Measurements from ENCODE around the gene GNLY. TPM values are rescaled to one million over a fixed set of nuclear protein-coding genes. Genes with fewer than 3 reads are reported as not detected.

The GNLY gene
- total RNA-seq, 1 experiment from 2014 or later, result not detected

- ChIA-PET CTCF (no interaction called here), POLR2A (ENCODE audit: unreplicated experiment) (no interaction called here)
- Histone ChIP-seq H3K9me3 (ENCODE audit: low read length) (no peaks in the 10 kb centered on the region), H3K9me2 (replicated peaks; ENCODE audit: low read length) (no peaks in the 10 kb centered on the region), H4K20me1 (ENCODE audit: low read length) (no peaks in the 10 kb centered on the region), H3K27me3 (ENCODE audit: low read length) (no peaks in the 10 kb centered on the region), H3K9ac (ENCODE audit: low read length) (no peak overlapping the region), H3K4me3 (ENCODE audit: low read length) (no peak overlapping the region), H3F3A (ENCODE audit: low read length, unreplicated experiment) (no peaks in the 10 kb centered on the region), H3K36me3 (ENCODE audit: low read depth, low read length) (no peaks in the 10 kb centered on the region), H3K4me1 (ENCODE audit: insufficient read depth, low read length) (no peaks in the 10 kb centered on the region), H3K4me2 (ENCODE audit: low read length) (no peak overlapping the region), H3K79me2 (ENCODE audit: low read length) (no peaks in the 10 kb centered on the region), H2AFZ (ENCODE audit: low read length) (no peak overlapping the region), H3K27ac (ENCODE audit: low read length) (no peak overlapping the region)
- BruUV-seq (replicated peaks), result no TSS peak
- DNase-seq (no peak), ATAC-seq (no peak)
- TF ChIP-seq EZH2 (IDR thresholded peaks at IDR 0.05; ENCODE audit: low read length, unreplicated experiment) (no peak), EZH2phosphoT487 (IDR thresholded peaks at IDR 0.05; ENCODE audit: borderline replicate concordance, low read length) (no peak)
- TF ChIP-seq, protein P1, sequence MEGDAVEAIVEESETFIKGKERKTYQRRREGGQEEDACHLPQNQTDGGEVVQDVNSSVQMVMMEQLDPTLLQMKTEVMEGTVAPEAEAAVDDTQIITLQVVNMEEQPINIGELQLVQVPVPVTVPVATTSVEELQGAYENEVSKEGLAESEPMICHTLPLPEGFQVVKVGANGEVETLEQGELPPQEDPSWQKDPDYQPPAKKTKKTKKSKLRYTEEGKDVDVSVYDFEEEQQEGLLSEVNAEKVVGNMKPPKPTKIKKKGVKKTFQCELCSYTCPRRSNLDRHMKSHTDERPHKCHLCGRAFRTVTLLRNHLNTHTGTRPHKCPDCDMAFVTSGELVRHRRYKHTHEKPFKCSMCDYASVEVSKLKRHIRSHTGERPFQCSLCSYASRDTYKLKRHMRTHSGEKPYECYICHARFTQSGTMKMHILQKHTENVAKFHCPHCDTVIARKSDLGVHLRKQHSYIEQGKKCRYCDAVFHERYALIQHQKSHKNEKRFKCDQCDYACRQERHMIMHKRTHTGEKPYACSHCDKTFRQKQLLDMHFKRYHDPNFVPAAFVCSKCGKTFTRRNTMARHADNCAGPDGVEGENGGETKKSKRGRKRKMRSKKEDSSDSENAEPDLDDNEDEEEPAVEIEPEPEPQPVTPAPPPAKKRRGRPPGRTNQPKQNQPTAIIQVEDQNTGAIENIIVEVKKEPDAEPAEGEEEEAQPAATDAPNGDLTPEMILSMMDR (conservative IDR thresholded peaks at IDR 0.05; ENCODE audit: low read depth, low read length), result no peak
- intact Hi-C loops (cut with micrococcal nuclease), result no loop called here
These were observed 39.2 kb downstream of the GNLY start for GRCh38 chr2:85733121-85733960.

GRCh38 chr2:85734015-85734414 lies 39.9 kb downstream of the GNLY start:
- H3F3A ChIP-seq (ENCODE audit: low read length, unreplicated experiment), result no peaks in the 10 kb centered on the region
- intact Hi-C loops (cut with micrococcal nuclease), result no loop called here
- H3K4me2 ChIP-seq (ENCODE audit: low read length), result no peak overlapping the region
- H3K36me3 ChIP-seq (ENCODE audit: low read depth, low read length), result no peaks in the 10 kb centered on the region
- H3K79me2 ChIP-seq (ENCODE audit: low read length), result no peaks in the 10 kb centered on the region
- H3K4me1 ChIP-seq (ENCODE audit: insufficient read depth, low read length), result no peaks in the 10 kb centered on the region
- no peaks in the 10 kb centered on the region for H3K9me2 ChIP-seq (replicated peaks; ENCODE audit: low read length)
- H3K4me3 ChIP-seq (ENCODE audit: low read length), result no peak overlapping the region
- no peaks in the 10 kb centered on the region for H4K20me1 ChIP-seq (ENCODE audit: low read length)
- H3K9ac ChIP-seq (ENCODE audit: low read length), result no peak overlapping the region
- H2AFZ ChIP-seq (ENCODE audit: low read length), result no peak overlapping the region
- CTCF ChIA-PET, result no interaction called here
- ATAC-seq (no peak), DNase-seq (no peak)
- TF ChIP-seq EZH2phosphoT487 (IDR thresholded peaks at IDR 0.05; ENCODE audit: borderline replicate concordance, low read length) (no peak), EZH2 (IDR thresholded peaks at IDR 0.05; ENCODE audit: low read length, unreplicated experiment) (no peak)
- TF ChIP-seq, protein P1 (conservative IDR thresholded peaks at IDR 0.05; ENCODE audit: low read depth, low read length), result no peak
- H3K27me3 ChIP-seq (ENCODE audit: low read length), result no peaks in the 10 kb centered on the region
- no TSS peak for BruUV-seq (replicated peaks)
- H3K9me3 ChIP-seq (ENCODE audit: low read length), result no peaks in the 10 kb centered on the region
- POLR2A ChIA-PET (ENCODE audit: unreplicated experiment), result no interaction called here
- H3K27ac ChIP-seq (ENCODE audit: low read length), result no peak overlapping the region

GRCh38 chr2:85734942-85735608 lies 40.9 kb downstream of the GNLY start:
- no peak overlapping the region for H3K9ac ChIP-seq (ENCODE audit: low read length)
- H3K9me2 ChIP-seq (replicated peaks; ENCODE audit: low read length), result no peaks in the 10 kb centered on the region
- H4K20me1 ChIP-seq (ENCODE audit: low read length), result no peaks in the 10 kb centered on the region
- no peaks in the 10 kb centered on the region for H3K4me1 ChIP-seq (ENCODE audit: insufficient read depth, low read length)
- H3K79me2 ChIP-seq (ENCODE audit: low read length), result no peaks in the 10 kb centered on the region
- TF ChIP-seq EZH2 (IDR thresholded peaks at IDR 0.05; ENCODE audit: low read length, unreplicated experiment), result no peak
- no peak for TF ChIP-seq EZH2phosphoT487 (IDR thresholded peaks at IDR 0.05; ENCODE audit: borderline replicate concordance, low read length)
- TF ChIP-seq, protein P1 (conservative IDR thresholded peaks at IDR 0.05; ENCODE audit: low read depth, low read length), result no peak
- intact Hi-C loops (cut with micrococcal nuclease), result no loop called here
- POLR2A ChIA-PET (ENCODE audit: unreplicated experiment), result no interaction called here
- peak; percentile 29 for DNase-seq
- no TSS peak for BruUV-seq (replicated peaks)
- no peaks in the 10 kb centered on the region for H3K9me3 ChIP-seq (ENCODE audit: low read length)
- H3K36me3 ChIP-seq (ENCODE audit: low read depth, low read length), result no peaks in the 10 kb centered on the region
- H2AFZ ChIP-seq (ENCODE audit: low read length), result no peak overlapping the region
- H3K27me3 ChIP-seq (ENCODE audit: low read length), result no peaks in the 10 kb centered on the region
- no peak overlapping the region for H3K27ac ChIP-seq (ENCODE audit: low read length)
- no peak overlapping the region for H3K4me2 ChIP-seq (ENCODE audit: low read length)
- H3K4me3 ChIP-seq (ENCODE audit: low read length), result no peak overlapping the region
- H3F3A ChIP-seq (ENCODE audit: low read length, unreplicated experiment), result no peaks in the 10 kb centered on the region
- CTCF ChIA-PET, result no interaction called here
- ATAC-seq, result peak; percentile 51

Measured in PC-3 (cell line).